ENCODE measurements around the gene APOBEC3F.
"Not testable (repeated sequence)": the region's sequence is repeated elsewhere in the genome, so short reads cannot be mapped to it uniquely, and the experiment has no call there.

APOBEC3F gene

DNA sequence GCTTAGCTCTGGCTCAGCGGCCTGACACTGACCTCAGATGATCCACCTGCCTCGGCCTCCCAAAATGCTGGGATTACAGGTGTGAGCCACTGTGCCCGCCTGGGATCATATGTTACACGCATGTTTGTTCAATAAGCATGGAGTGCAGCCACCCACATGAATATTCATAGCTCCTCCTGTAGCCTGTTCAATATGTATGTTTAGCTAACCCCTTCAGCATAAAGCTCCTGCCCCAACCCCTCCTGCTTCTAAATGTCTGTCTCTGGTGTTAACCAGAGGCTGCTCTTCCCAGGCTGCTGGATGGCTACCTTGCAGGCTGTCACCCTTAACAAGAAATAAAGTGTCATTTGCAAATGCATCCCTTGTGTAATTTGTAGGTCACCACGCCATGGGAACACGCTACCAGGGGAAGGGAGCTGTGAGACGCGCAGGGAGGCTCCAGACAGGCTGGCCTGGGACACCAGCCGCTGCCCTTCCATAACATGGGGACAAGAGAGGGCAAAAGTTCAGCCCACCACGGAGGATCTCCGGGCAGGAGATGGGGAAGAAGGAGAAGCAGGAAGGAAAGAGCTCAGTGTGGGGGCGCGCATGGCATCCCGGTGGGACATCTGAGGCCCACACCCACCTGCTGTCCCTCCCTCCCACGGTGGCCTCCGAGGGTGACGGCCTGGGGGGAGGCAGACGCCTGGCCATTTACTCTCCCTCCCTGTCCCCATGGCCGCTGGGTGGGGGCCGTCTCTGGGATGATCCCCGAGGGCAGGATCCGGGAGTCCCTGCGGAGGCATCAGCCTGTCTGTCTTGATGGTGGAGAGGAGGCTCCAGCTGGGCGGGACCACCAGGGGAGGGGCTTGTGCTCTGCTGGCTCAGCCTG, 35.7 kb downstream of the APOBEC3F start:
- not testable (repeated sequence) for DNase-seq

DNA sequence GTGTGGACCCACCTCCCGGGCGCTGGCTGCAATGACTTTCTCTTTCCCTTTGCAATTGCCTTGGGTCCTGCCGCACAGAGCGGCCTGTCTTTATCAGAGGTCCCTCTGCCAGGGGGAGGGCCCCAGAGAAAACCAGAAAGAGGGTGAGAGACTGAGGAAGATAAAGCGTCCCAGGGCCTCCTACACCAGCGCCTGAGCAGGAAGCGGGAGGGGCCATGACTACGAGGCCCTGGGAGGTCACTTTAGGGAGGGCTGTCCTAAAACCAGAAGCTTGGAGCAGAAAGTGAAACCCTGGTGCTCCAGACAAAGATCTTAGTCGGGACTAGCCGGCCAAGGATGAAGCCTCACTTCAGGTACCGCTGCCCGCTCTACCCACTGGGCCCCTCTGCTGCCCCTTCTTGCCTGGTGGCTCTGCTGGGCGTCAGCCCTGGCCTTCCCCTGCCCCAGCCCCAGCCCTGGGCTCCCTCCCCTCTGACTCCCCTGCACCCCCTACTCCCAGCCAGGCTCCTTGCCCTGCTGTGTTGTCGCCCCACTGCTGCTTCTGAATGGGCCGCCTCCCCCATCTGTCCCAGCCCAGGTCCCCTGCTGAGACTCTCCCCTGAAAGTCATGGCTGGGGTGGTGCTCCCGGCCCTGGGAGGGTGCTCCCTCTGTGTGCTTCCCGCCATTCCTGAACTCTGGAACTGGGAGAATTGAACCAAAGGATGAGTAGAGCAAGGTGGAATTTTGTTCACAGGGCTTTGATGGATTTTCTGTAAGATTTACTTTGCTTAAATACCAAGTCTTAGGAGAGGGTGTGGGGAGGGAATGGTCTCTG, 36.6 kb downstream of the APOBEC3F start, which contains the start of gene APOBEC3G:
APOBEC3G (plus strand) TSS at position 250 of the 815 bp plus-strand sequence; CDS start at position 337, 87 bp downstream.
- DNase-seq, result not testable (repeated sequence)

DNA sequence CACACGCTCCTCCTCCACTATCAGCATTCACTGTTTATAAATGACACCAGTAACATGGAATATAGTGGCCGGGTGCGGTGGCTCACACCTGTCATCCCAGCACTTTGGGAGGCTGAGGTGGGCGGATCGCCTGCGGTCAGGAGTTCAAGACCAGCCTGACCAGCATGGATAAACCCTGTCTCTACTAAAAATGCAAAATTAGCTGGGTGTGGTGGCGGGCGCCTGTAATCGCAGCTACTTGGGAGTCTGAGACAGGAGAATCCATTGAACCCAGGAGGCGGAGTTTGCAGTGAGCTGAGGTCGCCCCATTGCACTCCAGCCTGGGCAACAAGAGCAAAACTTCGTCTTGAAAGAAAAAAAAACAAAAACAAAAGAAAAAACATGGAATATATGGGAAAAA, 37.2 kb downstream of the APOBEC3F start:
- not testable (repeated sequence) for DNase-seq

DNA sequence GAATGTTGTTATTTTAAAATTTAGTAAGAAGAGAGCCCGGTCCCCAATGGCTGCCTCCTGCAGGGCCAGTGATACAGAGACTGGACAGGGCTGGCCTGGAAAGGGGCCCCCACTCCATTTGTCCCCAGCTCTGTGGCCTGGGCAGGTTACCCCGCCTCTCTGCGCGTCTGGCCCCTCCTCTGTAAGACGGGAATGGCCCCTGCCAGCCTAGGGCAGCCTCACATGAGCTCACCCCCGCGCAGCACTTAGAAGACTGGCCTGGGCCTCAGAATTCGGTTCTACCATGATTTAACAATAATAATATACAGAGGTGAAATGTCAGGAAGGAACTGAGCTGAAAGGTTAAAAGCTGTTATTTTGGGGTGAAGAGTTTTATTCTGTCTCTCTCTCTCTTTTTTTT, 37.7 kb downstream of the APOBEC3F start:
- DNase-seq, result no peak

DNA sequence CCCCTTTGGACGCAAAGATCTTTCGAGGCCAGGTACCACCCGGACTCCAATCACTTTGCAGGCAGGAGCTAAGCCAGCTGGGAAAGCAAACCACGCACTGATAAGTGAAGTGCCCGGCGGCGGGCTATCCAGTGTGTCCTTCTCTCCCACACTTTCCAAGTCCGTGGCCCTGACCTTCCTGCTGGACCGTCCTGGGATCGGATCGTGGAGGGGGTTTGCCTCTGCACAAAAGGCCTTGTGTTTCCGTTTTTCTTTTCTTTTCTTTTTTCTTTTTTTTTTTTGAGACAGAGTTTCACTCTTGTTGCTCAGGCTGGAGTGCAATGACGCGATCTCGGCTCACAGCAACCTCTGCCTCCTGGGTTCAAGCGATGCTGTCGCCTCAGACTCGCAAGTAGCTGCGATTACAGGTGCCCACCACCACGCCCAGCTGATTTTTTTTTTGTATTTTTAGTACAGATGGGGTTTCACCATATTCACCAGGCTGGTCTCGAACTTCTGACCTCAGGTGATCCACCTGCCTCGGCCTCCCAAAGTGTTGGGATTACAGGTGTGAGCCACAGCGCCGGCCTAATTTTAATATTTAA, 38.5 kb downstream of the APOBEC3F start:
- DNase-seq, result not testable (repeated sequence)

DNA sequence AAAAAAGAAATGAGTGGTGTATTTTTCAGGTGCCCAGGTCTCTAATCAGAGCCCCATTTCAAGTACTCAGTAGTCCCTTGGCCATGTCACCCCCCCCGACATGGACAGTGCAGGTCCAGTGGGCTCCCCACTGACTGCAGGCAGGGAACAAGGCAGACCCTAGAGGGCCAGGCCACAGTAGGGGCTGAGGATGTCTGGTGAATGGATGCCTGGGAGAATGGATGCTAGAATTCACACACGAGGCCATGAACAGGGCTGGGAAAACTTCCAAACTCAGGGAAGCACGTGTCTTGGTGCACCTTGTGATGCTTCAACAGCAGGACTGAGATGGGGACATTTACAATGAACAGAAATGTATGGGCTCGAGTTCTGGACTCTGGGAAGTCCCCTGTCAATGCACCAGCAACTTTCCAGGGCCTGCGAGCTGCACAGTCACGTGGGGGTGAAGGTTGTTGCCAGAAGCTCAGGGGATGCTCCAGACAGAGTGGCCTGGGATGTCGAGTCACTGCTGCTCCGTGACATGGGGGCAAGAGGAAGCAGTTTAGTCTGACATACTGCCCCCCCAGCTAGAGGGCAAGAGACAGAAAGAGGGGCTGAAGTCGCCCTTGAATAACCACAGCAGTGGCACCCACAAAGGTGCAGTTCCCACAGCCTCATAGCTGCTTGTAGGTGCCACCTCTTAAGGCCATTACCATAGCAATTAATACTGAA, 39.5 kb downstream of the APOBEC3F start:
- no peak for DNase-seq

DNA sequence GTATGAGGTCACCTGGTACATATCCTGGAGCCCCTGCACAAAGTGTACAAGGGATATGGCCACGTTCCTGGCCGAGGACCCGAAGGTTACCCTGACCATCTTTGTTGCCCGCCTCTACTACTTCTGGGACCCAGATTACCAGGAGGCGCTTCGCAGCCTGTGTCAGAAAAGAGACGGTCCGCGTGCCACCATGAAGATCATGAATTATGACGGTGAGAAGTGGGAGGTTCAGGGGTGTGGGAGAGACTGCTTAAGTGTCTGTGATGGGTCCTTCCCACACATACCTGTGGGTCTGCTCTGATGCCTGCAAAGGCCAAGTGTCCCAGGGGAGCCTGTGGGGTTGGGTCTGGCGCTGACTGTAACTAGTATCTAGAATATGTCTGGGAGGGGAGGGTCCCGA, 40.4 kb downstream of the APOBEC3F start:
- DNase-seq, result no peak

DNA sequence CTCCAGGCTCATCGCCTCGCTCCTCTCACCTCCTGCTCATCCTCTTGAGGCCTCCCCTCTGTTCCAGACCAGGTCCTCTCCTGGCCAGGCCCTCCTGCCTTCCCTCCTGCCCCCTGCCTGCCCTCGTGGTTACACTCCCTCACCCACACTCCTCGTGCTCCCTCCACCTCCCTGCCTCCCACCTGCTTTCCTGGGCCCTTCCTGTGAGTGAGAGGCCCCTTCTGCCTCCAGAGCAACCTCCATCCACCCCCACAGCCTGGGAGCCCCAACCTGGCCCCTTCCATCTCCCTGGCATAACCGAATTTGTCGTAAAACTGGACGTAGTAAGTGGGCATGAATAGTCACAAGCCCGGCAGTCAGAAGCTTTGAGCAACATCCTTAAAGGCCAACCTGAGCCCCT, 40.9 kb downstream of the APOBEC3F start:
- no peak for DNase-seq

DNA sequence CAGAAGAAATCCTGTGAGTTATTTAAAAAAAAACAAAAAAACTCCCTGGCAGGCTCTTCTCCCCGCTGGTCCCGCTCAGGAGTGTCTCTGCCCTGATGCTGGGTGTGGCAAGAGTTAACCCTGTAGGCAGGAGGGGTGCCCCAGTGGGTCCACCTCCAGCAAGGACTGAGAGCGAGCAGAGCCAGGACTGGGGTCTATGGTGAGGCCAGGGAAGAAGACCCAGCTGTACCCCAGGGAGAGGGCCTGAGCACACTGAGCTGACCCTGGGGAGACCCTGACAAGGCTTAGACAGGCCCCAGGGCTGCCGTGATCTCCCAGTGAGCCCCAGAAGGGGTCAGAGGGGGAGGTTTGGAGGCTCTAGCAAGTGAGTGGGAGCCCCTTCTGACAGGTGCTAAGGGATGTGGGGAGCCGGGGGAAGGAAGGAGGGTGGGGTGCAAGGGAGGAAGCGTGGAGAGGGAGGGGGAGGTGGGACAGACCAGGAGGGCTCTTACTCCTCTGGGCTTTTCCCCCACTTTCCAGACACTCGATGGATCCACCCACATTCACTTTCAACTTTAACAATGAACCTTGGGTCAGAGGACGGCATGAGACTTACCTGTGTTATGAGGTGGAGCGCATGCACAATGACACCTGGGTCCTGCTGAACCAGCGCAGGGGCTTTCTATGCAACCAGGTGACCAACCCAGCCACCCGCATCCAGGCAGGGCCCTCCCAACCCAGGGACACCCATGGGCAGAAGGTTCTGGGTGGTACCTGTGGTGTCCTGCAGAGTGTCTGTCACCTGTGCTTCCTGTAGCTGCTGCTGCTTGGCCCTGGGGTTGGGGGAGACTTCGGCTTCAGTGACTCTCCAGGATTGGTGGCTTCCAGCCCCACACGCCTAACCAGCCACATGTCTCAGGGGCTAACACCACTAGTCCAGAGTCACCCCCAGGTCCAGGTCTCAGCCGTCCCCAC, 42.8 kb downstream of the APOBEC3F start:
- no peak for DNase-seq

DNA sequence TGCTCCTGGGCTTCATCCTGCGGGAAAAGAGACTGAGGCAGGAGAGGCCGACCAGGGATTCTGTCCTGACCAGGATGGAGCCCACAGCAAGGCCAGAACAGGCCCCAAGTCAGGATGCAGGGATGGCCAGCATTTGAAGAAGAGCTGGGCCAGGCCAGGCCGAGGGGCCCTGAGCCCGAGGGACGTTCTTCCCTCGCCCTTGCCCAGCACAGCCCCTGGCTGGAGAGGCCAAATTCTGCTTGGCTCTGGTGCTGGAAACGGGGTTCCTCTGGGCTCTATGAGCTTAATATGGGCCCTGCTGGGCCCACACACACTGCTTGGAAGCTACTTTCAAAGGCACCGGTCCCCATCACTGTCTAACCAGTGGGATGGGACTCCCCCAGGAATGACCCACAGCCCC, 44.0 kb downstream of the APOBEC3F start:
- no peak for DNase-seq

DNA sequence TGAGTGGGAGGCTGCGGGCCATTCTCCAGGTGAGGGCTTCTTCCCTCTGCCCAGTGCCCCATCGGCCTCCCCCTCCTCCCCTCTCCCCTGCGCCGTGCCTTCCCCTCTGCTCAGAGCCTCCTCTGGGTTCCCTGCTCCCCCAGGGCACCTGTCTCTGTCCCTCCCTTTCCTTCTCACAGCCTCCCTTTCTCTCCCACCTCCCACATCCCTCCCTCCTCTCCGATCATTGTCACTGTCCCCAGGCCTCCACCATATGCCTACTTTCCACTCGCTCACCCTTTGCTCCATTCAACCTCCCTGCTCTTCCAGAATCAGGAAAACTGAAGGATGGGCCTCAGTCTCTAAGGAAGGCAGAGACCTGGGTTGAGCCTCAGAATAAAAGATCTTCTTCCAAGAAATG, 46.4 kb downstream of the APOBEC3F start:
- DNase-seq, result no peak

DNA sequence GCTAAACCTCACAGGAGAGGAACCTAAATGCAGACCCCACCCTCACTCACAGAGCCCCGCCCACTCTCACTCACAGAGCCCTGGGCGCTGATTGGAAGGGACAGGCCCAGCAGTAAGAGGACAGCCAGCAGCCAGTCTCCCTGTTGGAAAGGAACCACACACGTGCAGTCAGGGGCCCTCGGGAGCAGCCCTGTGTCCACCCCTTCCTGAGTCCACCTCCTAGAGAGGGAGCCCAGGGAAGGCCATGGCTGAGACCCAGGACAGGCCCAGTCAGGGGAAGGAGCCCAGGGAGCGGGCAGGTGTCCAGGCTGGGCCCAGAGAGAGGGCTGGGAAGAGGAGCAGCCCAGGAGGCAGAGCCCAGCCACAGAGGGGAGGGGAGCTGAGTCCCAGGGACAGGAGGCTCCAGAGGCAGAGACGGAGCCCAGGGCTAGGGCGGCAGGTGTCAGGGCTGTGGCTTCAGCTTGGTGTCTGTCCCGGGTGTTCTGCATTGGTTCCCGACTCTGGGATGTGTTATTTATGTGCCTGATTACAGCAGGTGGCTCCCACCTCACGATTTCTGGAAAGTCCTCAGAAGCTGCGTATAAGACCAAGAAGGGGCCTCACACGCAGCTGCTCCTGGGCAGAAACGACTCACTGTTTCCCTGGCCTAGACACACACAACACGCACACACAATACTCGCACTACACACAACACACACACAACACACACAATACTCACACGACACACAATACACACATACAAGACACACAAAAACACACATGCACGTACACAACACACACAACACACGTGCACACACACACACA, 47.4 kb downstream of the APOBEC3F start:
- no peak for DNase-seq

DNA sequence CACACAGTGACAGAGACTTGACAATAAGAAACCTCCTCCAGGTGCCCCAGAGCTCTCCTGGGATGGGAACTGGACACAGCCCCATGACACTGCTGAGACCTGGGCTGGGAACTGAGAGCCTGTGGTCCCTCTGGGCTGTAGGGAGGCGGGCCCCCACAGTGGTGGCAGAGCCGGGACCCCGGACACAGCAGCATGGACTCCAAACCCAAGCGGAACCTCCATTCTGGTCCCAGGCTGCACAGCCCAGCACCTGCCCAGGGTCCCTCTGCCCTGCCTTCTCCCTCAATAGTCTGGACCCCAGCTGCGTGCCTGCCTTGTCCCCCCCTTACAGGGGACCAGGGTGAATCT, 48.0 kb downstream of the APOBEC3F start:
- no peak for DNase-seq

DNA sequence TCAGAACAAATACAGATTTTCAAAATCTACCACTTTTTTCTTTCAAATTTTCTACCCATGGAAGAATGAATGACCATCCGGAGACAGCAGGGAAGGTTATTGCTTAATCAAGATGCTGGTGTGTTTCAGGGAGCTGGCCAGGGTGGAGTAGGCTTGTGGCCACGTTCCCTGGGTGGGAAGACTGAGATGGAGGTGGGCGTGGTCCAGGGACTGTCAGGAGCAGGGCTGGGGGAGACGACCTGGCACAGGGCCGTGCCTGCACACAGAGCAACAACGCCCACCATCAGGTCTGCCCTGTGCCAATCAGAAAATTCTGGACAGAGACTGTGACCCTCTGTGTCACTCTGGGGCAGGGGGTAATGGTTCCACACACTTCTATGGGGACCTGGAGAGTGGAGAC, 49.3 kb downstream of the APOBEC3F start:
- DNase-seq, result no peak

DNA sequence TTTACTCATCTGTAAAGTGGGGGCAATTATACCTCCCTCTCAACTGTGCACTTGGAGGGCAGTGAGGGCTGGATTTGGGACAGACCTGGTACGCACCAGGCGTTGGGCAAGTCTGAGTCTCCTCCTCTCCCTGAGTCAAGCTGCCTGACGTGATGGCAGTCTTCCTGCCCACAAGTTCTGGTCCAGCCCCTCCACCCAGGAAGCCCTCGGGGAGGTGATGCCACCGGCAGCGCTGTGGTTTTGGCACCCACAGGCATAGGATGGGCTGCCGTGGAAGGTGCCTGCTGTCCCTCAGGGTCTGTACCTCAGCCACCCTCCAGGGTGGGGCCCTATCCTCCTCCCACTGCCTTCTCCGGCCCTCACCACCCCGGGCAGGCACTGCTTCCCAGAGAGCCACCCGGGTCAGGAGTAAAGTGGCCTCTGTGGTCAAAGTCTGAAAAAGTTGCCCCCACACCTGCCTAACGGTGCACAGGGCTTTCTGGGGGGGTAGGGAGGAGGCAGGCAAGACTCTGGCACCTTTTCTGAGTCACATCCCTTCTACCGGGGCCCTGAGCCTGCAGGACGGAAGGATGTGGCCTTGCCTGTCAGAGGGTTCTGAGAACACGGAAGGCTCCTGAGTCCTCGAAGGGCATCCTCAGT, 49.9 kb downstream of the APOBEC3F start:
- DNase-seq, result no peak

DNA sequence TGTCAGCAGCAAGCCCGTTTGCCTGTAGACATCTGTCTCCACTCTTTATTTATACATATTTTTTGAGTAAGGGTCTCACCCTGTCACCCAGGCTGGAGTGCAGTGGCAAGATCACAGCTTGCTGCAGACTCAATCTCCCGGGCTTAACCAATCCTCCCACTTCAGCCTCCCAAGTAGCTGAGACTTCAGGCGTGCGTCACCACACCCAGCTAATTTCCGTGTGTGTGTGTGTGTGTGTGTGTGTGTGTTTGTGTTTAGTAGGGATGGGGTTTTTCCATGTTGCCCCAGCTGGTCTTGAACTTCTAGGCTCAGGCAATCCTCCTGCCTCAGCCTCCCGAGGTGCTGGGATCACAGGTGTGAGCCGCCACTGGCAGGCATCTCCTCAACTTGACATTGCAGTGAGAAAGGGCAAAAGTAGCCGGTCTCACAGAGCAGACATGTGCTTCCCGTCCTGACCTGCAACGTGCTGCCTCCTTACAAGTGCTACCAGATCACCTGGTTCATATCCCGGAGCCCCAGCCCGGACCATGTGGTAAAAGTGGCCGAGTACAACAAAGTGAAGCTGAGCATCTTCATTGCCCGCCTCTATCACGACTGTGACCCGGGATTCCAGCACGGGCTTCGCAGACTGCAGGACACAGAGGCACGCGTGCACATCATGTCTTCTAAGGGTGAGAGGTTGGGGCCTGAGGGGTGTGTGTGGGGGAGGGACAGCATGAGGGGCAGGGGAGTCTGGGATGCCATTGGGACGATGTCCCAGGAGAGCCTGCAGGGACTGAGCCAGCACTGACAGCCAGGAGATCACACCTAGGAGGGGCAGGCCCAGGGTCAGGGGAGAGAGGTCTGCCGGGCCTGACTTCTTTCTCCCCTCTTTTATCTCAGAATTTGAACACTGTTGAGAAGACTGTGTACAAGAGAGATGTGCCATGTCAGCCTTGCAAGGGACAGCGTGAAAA, 50.7 kb downstream of the APOBEC3F start:
- no peak for DNase-seq

DNA sequence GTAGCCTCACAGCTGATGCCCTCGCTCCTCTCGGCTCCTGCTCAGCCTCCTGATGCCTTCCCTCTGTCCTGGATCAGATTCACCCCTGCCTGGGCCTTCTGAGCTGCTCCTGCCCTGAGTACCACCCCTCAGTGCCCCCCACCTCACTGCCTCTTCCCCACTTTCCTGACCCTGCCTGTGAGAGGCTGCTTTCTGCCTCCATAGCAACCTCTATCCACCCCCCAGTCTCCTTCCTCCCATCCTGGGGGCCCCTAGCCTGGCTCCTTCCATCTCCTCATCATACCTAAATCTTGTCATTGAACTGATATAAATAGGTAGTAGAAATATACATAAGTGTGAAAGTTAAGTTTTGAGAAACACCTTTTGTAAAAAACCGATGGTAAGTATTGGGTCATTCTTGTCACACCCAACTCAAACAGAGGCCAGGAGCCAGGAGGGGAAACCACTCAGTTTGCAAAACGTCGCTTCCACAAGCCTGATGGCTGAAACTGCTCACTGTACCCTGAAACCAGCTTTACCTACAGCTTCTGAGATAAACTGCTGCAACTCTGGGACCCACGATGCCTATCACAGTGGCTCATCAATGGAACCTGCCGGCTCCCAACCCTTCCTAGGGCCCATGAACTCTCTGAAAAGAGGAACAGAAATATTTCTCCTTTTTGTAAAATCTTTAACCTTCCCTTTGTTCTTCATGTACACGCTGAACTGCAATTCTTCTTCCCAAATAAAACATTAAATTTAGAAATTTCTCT, 51.6 kb downstream of the APOBEC3F start:
- DNase-seq, result no peak

DNA sequence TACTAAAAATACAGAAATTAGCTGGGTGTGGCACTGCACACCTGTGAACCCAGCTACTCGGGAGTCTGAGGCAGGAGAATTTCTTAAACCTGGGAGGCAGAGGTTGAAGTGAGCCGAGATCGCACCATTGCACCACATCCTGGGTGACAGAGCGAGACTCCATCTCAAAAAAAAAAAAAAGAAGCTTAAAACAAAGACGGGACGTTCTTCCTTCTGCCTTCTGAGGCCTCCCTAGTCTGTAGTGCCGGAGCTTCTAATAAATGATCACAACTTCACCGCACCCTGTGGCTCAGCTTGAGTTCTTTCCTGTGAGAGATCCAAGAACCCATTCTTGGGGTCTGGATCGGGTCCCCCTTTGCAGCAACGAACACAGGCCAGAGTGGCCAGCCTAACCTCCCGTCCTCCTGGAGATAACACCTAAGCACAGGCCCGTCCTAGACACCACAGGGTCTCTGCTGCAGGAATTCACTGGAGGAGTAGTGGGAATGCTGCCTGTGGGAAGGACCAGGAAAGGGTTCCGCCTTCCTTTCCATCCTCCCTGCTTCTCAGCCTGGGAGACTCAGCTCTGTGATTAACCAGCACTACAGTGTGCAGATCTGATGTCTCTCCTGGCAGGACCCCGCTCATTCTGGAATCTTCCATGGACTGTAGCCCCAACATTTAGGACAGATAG, 54.2 kb downstream of the APOBEC3F start:
- no peak for DNase-seq

All from NCI-H2081 treated with DMSO at 0.1 percent for 48 hours (cell line).